Liver (tissue), 3 donors: ENCODE measurements around the gene CYP2R1.

Experiments
- GABPA ChIP-seq, 2 donors: IDR thresholded peaks in 1 of 2; conservative IDR thresholded peaks in 1 of 2; 2 replicates each; pipeline ENCODE4 v1.6.1; 2016; ENCODE audit warnings: antibody characterized with exemption in 2 of 2, mild to moderate bottlenecking in 1 of 2, moderate library complexity in 1 of 2
- YY1 ChIP-seq: IDR thresholded peaks from 2 replicates; pipeline ENCODE4 v1.6.1; 2016; ENCODE audit warnings: antibody characterized with exemption, mild to moderate bottlenecking
- TF ChIP-seq, protein P1 (sequence below): fragments of 150-350 bp; IDR thresholded peaks from 2 replicates; pipeline ENCODE4 v1.5.1; 2017; ENCODE audit warnings: improper control_type of control experiment, low read depth, low read length; ENCODE audit not compliant: missing input control
- donor health status: healthy.
- donor health status: healthy.

GRCh38 chr11:14835496-14836492, 56.2 kb downstream of the CYP2R1 start:
- TF ChIP-seq, protein P1, sequence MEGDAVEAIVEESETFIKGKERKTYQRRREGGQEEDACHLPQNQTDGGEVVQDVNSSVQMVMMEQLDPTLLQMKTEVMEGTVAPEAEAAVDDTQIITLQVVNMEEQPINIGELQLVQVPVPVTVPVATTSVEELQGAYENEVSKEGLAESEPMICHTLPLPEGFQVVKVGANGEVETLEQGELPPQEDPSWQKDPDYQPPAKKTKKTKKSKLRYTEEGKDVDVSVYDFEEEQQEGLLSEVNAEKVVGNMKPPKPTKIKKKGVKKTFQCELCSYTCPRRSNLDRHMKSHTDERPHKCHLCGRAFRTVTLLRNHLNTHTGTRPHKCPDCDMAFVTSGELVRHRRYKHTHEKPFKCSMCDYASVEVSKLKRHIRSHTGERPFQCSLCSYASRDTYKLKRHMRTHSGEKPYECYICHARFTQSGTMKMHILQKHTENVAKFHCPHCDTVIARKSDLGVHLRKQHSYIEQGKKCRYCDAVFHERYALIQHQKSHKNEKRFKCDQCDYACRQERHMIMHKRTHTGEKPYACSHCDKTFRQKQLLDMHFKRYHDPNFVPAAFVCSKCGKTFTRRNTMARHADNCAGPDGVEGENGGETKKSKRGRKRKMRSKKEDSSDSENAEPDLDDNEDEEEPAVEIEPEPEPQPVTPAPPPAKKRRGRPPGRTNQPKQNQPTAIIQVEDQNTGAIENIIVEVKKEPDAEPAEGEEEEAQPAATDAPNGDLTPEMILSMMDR, result no peak
- no peak for TF ChIP-seq YY1
- TF ChIP-seq GABPA (IDR thresholded peaks at IDR 0.05 in 1 of 2, conservative IDR thresholded peaks at IDR 0.05 in 1 of 2), result no peak
